ENCODE results near the gene CTSA.
"Not testable (repeated sequence)": the region's sequence is repeated elsewhere in the genome, so short reads cannot be mapped to it uniquely, and the experiment has no call there.

The CTSA gene

DNA sequence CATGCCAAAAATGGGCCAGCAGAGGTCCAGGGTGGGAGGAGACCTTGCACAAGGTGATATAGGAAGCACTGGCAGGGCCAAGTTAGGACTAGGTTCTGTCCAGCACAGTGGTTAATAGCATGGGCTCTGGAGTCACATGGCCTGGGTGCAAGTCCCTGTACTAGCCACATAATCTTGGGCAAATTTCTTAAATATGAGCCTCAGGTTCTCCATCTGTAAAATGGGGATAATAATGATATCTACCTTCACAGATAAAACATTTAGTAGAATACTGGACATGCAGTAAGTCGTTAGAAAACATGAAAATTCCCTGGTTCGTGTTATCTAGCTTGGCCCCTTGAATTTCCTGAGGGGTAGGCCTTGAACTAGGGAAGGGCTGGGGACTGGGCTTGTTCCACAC, 6.2 kb downstream of the CTSA start:
- DNase-seq (ENCODE audit: low spot score), result no peak

DNA sequence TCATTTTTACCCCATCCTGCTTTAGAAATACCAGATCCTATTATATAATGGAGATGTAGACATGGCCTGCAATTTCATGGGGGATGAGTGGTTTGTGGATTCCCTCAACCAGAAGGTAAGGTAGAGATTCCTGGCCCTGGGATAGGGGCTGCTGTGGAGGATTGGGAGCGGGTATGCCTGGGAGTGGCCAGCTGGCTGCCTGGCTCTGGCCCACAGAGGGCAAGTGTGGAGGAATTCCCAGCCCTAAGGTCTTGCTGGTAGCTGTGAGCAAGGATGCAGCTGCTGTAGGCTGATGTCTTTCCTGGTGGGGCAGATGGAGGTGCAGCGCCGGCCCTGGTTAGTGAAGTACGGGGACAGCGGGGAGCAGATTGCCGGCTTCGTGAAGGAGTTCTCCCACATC, 6.6 kb downstream of the CTSA start:
- no peak for DNase-seq (ENCODE audit: low spot score)

DNA sequence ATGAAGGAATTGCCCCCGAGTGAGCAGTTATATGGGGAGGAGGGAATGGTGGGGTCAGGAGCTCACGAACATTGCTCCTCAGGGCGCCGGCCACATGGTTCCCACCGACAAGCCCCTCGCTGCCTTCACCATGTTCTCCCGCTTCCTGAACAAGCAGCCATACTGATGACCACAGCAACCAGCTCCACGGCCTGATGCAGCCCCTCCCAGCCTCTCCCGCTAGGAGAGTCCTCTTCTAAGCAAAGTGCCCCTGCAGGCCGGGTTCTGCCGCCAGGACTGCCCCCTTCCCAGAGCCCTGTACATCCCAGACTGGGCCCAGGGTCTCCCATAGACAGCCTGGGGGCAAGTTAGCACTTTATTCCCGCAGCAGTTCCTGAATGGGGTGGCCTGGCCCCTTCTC, 7.2 kb downstream of the CTSA start:
- no peak for DNase-seq (ENCODE audit: low spot score)

DNA sequence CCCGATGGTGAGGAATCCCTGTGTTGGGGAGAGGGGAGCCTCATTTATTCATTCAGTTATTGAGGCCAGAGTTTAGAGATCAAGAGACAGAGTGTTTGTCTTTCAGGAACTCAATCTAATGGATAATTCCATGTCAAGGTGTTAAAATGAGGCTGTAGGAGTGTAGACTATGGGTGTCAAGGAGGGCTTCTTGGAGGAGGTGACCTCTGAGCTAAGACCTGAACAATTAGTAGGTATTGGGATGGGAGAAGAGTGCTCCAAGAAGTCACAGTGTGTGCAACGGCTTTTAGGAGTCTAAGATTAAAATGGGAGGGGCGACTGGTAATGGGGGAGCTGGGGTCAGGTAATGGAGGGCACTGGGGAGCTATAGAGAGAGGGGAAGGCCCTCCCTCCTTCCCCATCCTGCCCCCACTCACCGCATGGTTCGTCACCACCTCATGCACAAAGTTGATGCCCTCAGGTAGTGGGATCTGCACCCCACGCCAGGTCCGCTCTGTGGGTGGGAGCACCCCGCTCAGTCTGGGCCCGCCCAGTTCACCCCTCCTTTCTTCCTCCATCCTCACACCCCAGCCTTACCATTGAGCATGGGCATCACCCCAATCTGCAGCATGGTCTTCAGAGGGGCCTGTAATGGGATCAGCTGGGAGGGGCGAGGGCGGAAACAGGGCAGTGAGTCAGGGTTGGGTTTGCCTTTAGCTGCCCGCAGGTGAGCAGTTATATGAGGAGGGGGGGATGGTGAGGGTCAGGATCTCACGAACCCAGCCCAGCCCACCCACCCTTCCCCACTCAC, 8.1 kb downstream of the CTSA start:
- no peak for DNase-seq (ENCODE audit: low spot score)

DNA sequence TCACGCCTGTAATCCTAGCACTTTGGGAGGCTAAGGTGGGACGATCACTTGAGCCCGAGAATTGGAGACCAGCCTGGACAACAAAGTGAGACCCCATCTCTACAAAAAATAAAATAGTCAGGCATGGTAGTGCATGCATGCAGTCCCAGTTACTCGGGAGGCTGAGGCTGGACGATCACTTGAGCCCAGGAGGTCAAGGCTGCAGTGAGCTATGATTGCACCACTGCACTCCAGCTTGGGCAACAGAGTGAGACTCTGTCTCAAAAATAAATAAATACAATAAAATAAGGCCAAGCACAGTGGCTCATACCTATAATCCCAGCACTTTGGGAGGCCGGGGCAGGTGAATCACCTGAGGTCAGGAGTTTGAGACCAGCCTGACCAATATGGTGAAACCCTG, 10.2 kb downstream of the CTSA start:
- DNase-seq (ENCODE audit: low spot score), result not testable (repeated sequence)

DNA sequence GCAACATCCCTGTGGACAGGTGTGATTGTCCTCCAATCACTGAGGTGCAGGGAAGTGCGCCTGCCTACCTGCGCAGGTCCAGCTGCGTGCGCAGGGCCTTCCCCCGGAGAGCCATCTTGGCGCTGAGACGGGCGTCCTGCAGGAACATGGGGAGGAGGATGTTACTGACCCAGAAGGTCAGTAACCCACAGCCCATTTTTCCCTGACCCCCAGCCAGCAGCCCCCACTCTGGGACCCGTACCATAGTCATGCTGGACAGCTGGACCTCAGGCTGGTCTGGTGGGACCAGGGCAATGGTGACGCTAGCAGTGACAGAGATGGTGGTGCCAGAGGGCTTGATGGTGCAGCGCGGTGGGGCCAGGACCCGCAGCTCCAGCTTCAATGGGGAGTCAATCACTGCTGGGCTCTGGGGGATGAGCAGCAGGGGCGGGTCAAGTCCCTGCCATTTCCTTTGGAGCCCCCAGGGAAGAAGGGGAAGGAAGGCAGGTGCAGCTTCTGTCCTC, 11.1 kb downstream of the CTSA start:
- no peak for DNase-seq (ENCODE audit: low spot score)

DNA sequence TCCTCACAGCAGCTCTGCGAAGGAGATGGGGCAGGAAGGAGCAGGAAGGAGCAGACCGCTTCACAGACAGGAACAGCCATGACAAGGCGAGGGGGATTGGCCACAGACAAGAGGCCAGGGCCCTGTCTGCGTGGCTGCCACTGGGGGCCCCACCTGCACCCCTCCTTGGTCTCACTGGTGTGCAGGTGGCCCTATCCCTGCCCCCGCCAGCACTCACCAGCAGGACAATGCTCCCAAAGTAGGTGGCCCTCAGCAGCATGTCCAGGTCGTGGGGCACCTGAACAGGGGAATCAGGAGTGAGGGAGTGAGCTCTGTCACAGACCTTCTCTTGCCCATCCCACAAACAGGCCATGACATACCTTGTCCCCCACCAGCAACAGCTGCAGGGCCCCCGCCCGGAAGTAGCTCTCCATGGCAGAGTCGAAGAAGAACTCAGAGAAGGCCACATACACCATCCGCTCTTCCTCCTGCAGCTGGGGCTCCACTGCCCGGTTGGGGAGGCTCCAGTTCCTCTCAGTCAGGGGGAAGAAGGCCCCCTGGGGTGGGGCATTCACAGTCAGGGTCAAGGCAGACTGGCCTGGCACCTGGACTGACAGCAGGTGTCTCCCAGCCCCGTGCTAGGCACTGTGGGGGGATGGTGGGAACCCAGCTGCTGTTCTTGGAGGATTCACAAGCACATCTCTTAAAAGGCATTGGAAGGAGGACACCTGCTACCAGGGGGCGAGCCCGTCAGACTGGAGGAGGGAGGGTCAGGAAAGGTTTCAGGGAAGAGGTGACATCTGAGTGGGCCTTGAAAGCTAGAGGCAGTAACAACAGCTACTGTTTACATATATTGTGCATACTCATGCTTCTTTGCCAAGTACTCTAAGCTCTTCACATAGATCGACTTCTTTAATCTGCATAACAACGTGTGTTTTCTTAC, 13.7 kb downstream of the CTSA start:
- DNase-seq (ENCODE audit: low spot score), result no peak

DNA sequence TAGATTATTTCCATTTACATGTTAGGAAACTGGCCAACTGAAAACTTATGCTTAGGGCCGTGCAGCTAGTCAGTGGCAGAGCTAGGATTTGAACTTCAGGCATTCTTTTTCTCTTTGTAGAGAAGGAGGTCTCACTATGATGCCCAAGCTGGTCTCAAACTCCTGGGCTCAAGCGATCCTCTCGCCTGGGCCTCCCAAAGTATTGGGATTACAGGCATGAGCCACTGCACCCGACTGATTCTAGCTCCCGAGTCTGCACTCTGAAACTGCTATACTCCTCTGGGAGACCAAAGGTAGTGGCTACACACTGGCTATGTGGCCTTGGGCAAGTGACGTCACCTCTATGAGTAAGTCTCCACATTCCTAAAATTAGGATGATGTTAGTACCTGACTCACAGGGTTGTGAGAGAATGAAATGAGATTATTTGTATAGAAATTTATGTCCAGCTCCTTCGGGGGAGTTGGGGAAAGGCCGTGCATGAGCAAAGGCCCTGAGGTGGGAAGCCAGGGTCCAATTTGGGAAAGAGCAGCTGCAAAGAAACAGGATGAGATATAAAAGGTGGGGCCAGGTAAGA, 14.5 kb downstream of the CTSA start:
- no peak for DNase-seq (ENCODE audit: low spot score)

DNA sequence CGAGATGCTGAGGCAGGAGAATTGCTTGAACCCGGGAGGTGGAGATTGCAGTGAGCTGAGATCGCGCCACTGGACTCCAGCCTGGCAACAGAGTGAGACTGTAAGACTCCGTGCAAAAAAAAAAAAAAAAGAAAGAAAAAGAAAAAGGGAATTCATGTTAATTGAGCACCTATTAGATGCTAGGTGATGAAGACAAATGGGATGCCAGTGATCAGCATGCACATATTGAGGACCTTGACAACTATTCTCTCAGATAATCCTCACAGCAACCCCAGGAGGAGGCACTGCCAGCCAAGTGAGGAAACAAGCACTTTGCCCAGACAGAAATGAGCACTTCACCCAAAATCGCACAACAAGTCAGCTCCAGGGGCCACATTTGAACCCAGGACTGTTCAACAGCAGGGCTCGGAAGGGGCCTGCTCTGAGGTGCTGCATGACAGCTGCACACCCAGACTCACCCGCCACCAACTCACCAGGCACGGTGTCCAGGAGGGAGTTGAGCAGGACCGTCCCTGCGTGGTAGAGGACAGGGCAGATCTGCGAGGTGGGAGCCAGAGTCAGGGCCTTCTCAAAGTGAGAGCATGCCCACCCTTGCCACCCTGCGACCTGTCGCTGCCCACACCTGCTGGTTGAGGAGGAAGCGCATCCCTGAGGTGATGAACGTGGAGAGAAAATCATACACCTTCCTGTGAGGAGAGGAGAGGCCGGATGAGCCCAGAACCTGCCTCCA, 16.2 kb downstream of the CTSA start:
- DNase-seq (ENCODE audit: low spot score), result no peak

DNA sequence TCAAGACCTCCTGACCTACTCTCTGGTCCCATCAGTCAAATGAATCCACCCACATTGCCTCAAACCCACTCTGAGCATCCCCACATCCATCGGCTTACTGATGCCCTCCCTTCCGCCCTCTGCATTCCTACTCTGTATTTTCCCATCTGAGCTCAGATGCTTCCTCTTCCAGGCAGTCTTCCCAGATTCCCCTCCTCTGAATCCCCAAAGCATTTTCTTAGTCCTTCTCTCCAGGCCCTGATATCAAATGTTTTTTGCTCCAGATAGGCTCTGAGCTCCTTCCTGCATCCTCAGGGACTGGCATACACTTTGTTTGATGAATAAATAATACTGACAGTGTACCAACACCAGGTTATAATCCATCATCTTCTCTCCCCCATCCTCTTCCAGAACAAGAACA, 16.9 kb downstream of the CTSA start:
- DNase-seq (ENCODE audit: low spot score), result no peak

DNA sequence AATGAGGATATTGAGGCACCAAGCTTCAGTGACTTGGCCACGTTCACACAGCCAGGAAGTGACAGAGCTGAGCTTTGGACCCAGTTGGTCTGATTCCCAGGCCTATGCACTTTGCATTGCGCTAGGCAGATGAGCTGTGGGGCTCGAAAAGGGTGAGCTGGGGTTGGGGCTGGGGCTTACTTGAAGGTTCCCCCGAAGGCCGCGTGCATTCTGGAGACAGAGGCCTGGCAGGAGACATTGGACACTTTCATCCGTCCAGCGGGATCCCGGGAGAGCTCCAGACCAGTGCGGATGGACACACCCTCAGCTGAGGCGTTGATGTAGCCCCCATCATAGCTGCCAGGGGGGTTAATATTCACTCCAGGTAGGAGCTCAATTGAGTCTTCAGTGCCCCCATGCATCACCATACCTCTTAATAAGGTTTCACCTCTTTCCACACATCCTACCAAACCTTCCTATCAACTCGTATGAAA, 18.2 kb downstream of the CTSA start:
- no peak for DNase-seq (ENCODE audit: low spot score)

DNA sequence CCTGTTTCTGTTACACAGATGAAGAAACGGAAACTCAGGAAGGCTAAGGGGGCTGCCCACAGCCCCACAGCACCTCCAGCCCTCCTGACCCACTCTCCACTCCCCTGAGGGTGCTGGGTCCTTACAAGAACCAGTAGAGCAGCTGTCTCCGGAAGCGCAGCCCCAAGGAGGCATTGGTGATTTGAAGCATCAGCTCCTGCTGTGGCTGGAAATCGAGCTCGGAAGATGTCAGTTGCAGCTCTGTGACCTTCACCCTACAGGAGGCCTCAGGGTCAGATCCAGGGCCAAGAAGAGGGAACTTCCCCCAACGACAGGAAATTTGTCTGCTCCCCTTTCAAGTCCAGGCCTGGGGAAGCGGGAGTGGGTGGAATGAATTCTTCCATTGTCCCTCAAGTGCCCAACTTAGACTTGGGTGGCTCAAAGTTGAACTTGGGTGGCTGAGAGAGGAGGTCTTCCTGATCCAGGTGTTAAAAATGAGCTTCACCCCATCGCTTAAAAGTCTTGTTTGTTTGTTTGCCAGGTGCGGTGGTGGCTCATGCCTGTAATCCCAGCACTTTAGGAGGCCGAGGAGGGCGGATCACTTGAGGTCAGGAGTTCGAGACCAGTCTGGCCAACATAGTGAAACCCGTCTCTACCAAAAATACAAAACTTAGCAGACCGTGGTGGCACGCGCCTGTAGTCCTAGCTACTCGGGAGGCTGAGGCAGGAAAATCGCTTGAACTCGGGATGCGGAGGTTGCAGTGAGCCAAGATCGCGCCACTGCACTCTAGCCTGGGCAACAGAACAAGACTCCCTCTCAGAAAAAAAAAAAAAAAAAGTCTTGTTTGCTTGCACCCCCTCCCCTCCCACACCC, 18.9 kb downstream of the CTSA start:
- DNase-seq (ENCODE audit: low spot score), result no peak

DNA sequence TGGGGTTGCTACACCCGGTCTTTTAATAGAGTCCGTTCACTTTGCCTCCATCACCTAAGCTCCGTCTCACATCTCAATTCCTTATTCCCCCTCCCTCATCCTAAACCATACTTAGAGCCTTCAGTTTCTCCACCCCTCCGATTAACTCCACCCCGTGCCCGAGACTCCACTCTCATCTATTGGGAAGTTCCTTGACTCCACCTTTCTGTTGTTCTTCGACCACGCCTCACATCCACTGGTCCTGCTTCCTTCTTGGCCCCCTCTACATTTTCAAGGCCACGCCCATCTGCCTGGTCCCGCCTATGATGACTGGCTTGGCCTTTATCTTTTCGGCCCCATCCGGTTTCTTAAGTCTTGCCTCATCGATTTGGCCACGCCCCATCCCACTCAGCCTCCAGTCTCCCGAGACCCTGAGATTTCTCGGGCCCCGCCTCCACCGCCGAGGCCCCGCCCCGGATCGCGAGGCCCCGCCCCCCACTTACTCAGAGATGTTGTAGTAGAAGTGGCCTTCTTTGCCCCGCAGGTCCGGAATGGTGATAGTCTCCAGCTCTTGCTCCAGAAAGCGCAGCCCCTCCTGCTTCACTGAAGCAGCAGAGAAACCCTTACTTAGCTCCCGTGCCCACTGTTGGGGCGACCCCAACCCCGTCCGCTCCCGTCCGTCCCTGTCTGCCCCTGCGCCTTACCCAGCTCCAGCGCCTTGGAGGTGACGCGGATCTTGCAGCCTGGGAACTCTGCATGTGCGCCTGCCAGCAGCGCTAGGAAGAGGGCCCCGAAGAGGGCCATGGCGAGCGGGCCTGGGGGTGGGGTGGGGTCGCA, 19.7 kb downstream of the CTSA start:
- peak; percentile 98 for DNase-seq (ENCODE audit: low spot score)

DNA sequence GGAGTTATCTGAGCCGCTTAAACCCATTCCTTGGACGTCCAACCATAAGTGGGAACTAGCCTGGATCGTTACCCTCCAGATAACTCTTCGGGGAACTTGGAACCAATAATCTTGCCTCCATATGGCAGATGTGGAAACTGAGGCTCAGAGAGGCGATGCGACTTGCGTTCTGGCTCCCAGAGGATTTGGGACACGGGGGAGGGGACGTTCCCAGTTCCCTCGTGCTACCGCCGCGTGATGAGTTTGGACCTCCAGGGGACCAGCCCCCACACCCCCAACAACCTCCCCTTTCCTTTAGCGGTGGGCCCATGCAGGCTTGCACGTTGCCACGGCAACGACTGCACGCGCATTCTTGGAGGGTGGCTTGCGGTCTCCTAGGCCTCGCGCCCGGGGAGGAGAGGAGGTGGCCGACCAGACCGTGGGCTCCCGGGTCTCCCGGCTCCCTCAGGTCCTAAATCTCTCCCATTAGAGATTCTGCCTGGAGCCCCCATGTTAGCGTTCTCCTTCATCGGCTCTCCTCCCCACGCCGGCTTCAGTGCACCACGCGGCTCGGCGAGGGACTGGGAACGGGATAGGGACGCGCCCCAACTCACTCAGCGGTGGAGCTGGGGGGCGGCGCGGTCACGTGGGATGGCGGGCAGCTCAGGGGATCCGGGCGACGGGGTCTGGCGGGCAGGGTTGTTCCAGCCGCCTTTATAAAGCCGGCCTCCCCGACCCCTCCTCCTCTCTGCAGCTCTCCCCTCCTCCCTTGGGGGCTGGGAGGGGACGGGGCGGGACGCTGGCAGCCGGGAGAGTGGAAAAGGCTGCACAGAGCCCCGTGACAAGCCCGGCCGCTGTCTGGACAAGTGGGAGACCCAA, 20.6 kb downstream of the CTSA start, which contains the start of gene PLTP:
Gene PLTP (minus strand): TSS at position 670 of the 858 bp plus-strand sequence. CDS start 703 bp downstream, outside the sequence.
- DNase-seq (ENCODE audit: low spot score), result no peak

DNA sequence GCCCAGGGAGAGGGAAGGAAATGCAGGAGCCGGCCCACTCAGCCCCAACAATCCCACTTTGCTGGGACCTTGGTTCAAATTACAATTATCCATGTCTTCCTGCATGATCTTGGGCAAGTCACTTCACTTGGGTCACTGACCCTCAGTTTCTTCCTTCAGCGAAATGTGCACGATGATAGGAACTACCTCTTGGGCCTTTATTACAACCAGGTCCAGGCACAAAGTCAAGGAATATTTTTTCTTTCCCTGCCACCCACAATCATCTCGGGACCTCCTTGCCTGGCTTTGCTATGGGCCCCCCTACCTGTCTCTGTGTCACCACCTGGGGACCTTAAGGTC, 21.2 kb downstream of the CTSA start:
- no peak for DNase-seq (ENCODE audit: low spot score)

DNA sequence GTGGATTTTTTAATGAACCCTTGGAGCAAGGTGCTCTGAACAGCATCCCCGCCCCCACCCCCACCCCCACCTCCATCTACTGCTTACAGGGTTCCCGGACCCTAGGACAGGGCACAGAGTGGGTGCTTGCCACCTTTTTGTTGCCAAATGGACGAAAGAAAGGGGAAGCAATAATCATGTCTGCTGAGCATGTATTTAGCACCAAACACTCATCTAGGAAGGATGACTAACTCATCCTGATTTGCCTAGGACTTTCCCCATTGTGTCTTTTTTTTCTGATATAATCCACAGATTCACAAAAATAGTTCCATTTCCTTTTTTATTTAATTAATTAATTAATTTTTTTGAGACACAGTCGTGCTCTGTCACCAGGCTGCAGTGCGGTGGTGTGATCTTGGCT, 22.0 kb downstream of the CTSA start:
- peak; percentile 62 for DNase-seq (ENCODE audit: low spot score)

DNA sequence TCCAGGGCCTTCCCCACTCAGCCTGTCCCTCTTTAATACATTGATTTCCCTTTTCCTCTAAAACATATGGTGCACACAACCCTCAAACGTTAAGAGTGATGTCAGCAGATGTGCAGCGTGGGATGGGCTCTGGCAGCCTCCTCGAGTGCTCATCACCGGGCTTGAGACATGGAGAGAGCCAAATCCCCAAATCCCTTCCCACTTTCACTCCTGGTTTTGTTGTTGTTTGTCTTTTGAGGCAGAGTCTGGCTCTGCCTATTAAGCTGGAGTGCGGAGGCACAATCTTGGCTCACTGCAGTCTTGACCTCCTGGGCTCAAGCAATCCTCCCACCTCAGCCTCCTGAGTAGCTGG, 26.6 kb downstream of the CTSA start:
- DNase-seq (ENCODE audit: low spot score), result no peak

DNA sequence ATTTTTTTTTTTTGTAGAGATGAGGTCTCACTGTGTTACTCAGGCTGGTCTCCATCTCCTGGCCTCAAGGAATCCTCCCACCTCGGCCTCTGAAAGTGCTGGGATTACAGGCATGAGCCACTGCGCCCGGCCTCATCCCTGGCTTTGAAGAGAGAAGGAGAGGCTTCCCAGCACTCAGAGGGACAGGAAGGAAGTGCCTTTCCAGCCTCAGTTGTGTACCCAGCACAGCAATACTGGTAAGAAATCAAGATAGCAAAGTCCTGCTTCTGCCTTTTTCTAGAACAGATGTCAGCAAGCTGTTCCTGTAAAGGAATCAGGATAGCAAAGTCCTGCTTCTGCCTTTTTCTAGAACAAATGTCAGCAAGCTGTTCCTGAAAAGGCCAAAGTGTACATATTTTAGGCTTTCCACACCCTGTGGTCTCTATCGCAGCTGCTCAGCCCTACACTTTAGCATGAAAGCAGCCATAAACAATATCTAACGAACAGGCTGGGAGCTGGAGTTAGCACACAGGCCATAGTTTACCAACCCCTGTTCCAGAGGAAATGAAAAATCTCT, 27.1 kb downstream of the CTSA start:
- no peak for DNase-seq (ENCODE audit: low spot score)

Measured in kidney capillary endothelial cell (primary cell).